ENCODE results near the gene PIGR. TPM values are rescaled to one million over a fixed set of nuclear protein-coding genes. Genes with fewer than 3 reads are reported as not detected.

PIGR gene
- total and polyA plus RNA-seq, 2 donors (not counting 3 experiments of a cell fraction or from before 2014, with no cell fraction given), result not detected

DNA sequence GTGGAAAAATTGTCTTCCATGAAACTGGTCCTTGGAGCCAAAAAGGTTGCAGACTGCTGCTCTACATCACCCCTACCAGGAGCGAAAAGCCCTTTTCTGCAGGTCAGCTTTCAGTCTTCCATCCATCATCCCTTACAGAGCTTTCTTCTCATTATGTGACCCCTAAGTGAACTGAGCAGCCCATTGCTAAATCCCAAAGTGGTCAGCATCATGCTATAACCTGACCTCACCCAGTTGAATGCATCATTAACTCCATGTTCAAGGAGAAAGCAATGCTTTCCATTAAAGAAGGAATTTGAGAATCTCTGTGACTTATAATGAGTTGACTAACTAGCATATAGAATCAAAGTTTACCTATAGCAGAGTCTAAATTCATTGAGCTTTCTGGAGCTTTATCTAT, 59.4 kb downstream of the PIGR start:
- Histone ChIP-seq H4K20me1 (replicated peaks; ENCODE audit: control insufficient read depth, extremely low read depth, insufficient read depth, low read length) (no peaks in the 10 kb centered on the region), H2AFZ (ENCODE audit: low read depth, low read length) (no peak overlapping the region), H3K4me3 (replicated peaks in 1 of 3; ENCODE audit: insufficient read depth in 1 of 3, low read depth in 1 of 3, low read length in 3 of 3) (no peak overlapping the region), H3K4me1 (ENCODE audit: control insufficient read depth, extremely low read depth, insufficient read depth, low read length) (no peaks in the 10 kb centered on the region), H3K9ac (replicated peaks; ENCODE audit: extremely low read depth, insufficient read depth, low read length) (no peak overlapping the region), H3K9me3 (replicated peaks; ENCODE audit: control insufficient read depth, insufficient read depth, low read length) (no peaks in the 10 kb centered on the region), H3K36me3 (ENCODE audit: control insufficient read depth in 2 of 2, extremely low read depth in 1 of 2, insufficient read depth in 2 of 2, low read length in 2 of 2) (no peaks in the 10 kb centered on the region), H3K79me2 (ENCODE audit: control insufficient read depth, insufficient read depth, low read length) (no peaks in the 10 kb centered on the region), H3K27ac (ENCODE audit: insufficient read depth, low read depth, low read length) (no peak overlapping the region), H3K27me3 (ENCODE audit: control insufficient read depth in 2 of 2, insufficient read depth in 2 of 2, low read length in 2 of 2) (peaks cover 8% of the 10 kb centered on the region in 2 experiments), H3K9me1 (replicated peaks; ENCODE audit: control insufficient read depth, extremely low read depth, insufficient read depth, low read length) (no peaks in the 10 kb centered on the region), H3K4me2 (ENCODE audit: insufficient read depth, low read length) (no peak overlapping the region)
- TF ChIP-seq, protein P1, sequence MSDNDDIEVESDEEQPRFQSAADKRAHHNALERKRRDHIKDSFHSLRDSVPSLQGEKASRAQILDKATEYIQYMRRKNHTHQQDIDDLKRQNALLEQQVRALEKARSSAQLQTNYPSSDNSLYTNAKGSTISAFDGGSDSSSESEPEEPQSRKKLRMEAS (IDR thresholded peaks at IDR 0.05; ENCODE audit: insufficient read depth, insufficient read length), result no peak
- TF ChIP-seq POLR2A (IDR thresholded peaks at IDR 0.05; ENCODE audit: low read depth, low read length) (no peak), GATA2 (IDR thresholded peaks at IDR 0.05; ENCODE audit: insufficient read depth, insufficient read length, low read depth, low read length) (no peak), CTCF (IDR thresholded peaks at IDR 0.05; ENCODE audit: extremely low read depth in 1 of 2, insufficient read depth in 1 of 2, low read depth in 1 of 2, low read length in 2 of 2) (no peak), EZH2 (IDR thresholded peaks at IDR 0.05; ENCODE audit: borderline replicate concordance, low read depth, low read length, severe bottlenecking) (no peak), MYC (IDR thresholded peaks at IDR 0.05; ENCODE audit: low read depth, low read length) (no peak), JUN (IDR thresholded peaks at IDR 0.05; ENCODE audit: borderline replicate concordance, insufficient read depth, insufficient read length, low read depth) (no peak), FOS (IDR thresholded peaks at IDR 0.05; ENCODE audit: borderline replicate concordance, insufficient read depth, low read length) (no peak), POLR2AphosphoS5 (IDR thresholded peaks at IDR 0.05; ENCODE audit: insufficient read depth, low read depth, low read length) (no peak)
- DNase-seq (ENCODE audit: low read depth, low spot score), result no peak
- intact Hi-C loops (cut with micrococcal nuclease) (no loop called here), dilution Hi-C loops (cut with MboI; ENCODE audit: extremely low pct_ligation_motif_present, low sequenced_read_pairs) (no loop called here)
- CTCF ChIA-PET, result interaction anchor here (0.9 to 1.7 kb wide), 3 partner anchors 22 to 33 kb away, joined by 3 to 4 read pairs (median 3); partner anchors contain the start of gene IL20
- no TSS peak for BruUV-seq (replicated peaks)
- FAIRE-seq, result no peak
- POLR2A ChIA-PET, result no interaction called here

Measured in endothelial cell of umbilical vein (primary cell).